GM12878 (cell line): Measurements from ENCODE around the gene TMEM214. TPM values are rescaled to one million over a fixed set of nuclear protein-coding genes. Genes with fewer than 3 reads are reported as not detected.

ENCODE experiments used
- ATAC-seq: fragments of 200-7000 bp; cut with Tn5 transposase; 3 replicates; pipeline ENCODE4 v1.9.1; 2020; ENCODE audit warnings: mild to moderate bottlenecking, moderate library complexity
- BruUV-seq: library from RNA; stranded (reverse); fragments of 400-500 nt; replicated peaks from 2 replicates; lab custom pipeline; 2021; lab: Mats Ljungman, UMichigan
- CTCF ChIA-PET: fragments of 300-600 bp; sonication (Branson Sonifier 250); formaldehyde crosslinking; extraction: SDS; loops from one replicate; lab custom pipeline; 2021; ENCODE audit warnings: inconsistent platforms; lab: Yijun Ruan, JAX
- POLR2A ChIA-PET: fragments of 350-600 bp; formaldehyde crosslinking; extraction: SDS; loops from one replicate; lab custom pipeline; 2021; ENCODE audit warnings: inconsistent platforms; lab: Charles Lee
- RAD21 ChIA-PET: fragments of 300-600 bp; sonication (Branson Sonifier 250); formaldehyde crosslinking; loops from one replicate; lab custom pipeline; 2023; ENCODE audit warnings: antibody characterized with exemption; ENCODE audit not compliant: unreplicated experiment; lab: Charles Lee
- SMC1A ChIA-PET: fragments of 300-600 bp; sonication (Branson Sonifier 250); formaldehyde crosslinking; loops from one replicate; lab custom pipeline; 2023; ENCODE audit not compliant: unreplicated experiment, uncharacterized antibody; lab: Charles Lee
- DNase-seq: peaks from one replicate; pipeline ENCODE4 v3.0.0-alpha.2; 2011; ENCODE audit warnings: low read depth, low spot score
- FAIRE-seq: peaks from 3 replicates; lab custom pipeline; 2011; peaks lifted over from hg19 to GRCh38; lab: Jason Lieb, UNC
- H2AFZ ChIP-seq: 2 replicates; pipeline ENCODE4 v1.6.0; 2011; ENCODE audit warnings: low read depth, low read length, control low read depth; ENCODE audit not compliant: control insufficient read depth
- H3K27ac ChIP-seq: 2 replicates; pipeline ENCODE4 v1.5.1; 2011; ENCODE audit warnings: control low read depth; ENCODE audit not compliant: control insufficient read depth, insufficient read depth
- H3K27me3 ChIP-seq, 2 experiments: replicated peaks in 1 of 2; 2 replicates each; pipeline versions ENCODE4 v1.6.0 to v1.6.1; 2011; ENCODE audit warnings: low read length in 1 of 2; ENCODE audit not compliant: control insufficient read depth in 2 of 2, insufficient read depth in 2 of 2
- H3K36me3 ChIP-seq, 2 experiments: 2 replicates each; pipeline ENCODE4 v1.5.1; 2011; ENCODE audit warnings: low read length in 1 of 2; ENCODE audit not compliant: control insufficient read depth in 2 of 2, insufficient read depth in 2 of 2
- H3K4me1 ChIP-seq: 2 replicates; pipeline ENCODE4 v1.6.1; 2011; ENCODE audit warnings: mild to moderate bottlenecking, low read length, moderate library complexity, mixed read lengths; ENCODE audit not compliant: control insufficient read depth, insufficient read depth
- H3K4me2 ChIP-seq: 2 replicates; pipeline ENCODE4 v1.6.0; 2011; ENCODE audit warnings: control low read depth; ENCODE audit not compliant: control insufficient read depth, insufficient read depth
- H3K4me3 ChIP-seq: fragments of 200-600 bp; sonication (generic); 2 replicates; pipeline ENCODE4 v1.5.1; 2016
- H3K79me2 ChIP-seq: 2 replicates; pipeline ENCODE4 v1.6.0; 2011; ENCODE audit warnings: low read length; ENCODE audit not compliant: control insufficient read depth, insufficient read depth
- H3K9ac ChIP-seq: 2 replicates; pipeline ENCODE4 v1.8.0; 2011; ENCODE audit warnings: low read length, control low read depth, mixed read lengths; ENCODE audit not compliant: control insufficient read depth, insufficient read depth
- H3K9me3 ChIP-seq: replicated peaks from 3 replicates; pipeline ENCODE4 v1.5.1; 2011; ENCODE audit warnings: mild to moderate bottlenecking, low read length; ENCODE audit not compliant: control insufficient read depth, insufficient read depth
- H4K20me1 ChIP-seq: 2 replicates; pipeline ENCODE4 v1.6.0; 2011; ENCODE audit not compliant: control insufficient read depth, insufficient read depth
- EED ChIP-seq: sonication (generic); IDR thresholded peaks from 2 replicates; pipeline ENCODE4 v1.6.1; 2016; ENCODE audit warnings: antibody characterized with exemption, low read depth
- MYC ChIP-seq: IDR thresholded peaks from 2 replicates; pipeline ENCODE4 v1.6.1; 2011; ENCODE audit warnings: mild to moderate bottlenecking, low read length, moderate library complexity, inconsistent platforms; ENCODE audit not compliant: insufficient read depth, insufficient replicate concordance, insufficient read length, severe bottlenecking
- WGBS: methylation state at CpG from one replicate; pipeline ENCODE4 v1.1.6; 2016; ENCODE audit warnings: low lambda C conversion rate; ENCODE audit not compliant: insufficient replicate concordance, insufficient coverage; ENCODE audit errors: missing lambda C conversion rate; 5-methylcytosine and 5-hydroxymethylcytosine counted together
- in situ Hi-C: fragments of 300-500 bp; cut with MboI; formaldehyde crosslinking; loops from 9 replicates; pipeline ENCODE4 v1.14.3; 2018; ENCODE audit warnings: mixed read lengths
- intact Hi-C: fragments of 100-400 bp; cut with micrococcal nuclease; formaldehyde crosslinking; loops from one replicate; pipeline ENCODE4 v1.14.2; 2022; ENCODE audit not compliant: unreplicated experiment
- polyA plus RNA-seq, 11 experiments: library from polyadenylated mRNA; depleted of rRNA in 4 of 11; unstranded in 6 of 11; stranded (reverse) in 5 of 11; fragments of >200 nt; fragmentation: Nextera tagmentation in 4 of 11; fragmentation: Illumina TruSeq in 1 of 11; extraction: Ambion mirVana in 4 of 11; extraction: Trizol in 1 of 11; gene quantifications; 1 replicate in 1 of 11; 2 replicates in 10 of 11; pipeline versions ENCODE4 v1.2.1 to v1.2.3, GENCODE V29; 2011 to 2016; ENCODE audit warnings: inconsistent platforms in 2 of 11, missing spikeins in 2 of 11, low read depth in 1 of 11
- total RNA-seq, 4 experiments: library from RNA; depleted of rRNA in 3 of 4; stranded (reverse); fragments of >200 nt in 3 of 4; fragmentation: Illumina TruSeq in 1 of 4; extraction: Trizol in 1 of 4; gene quantifications; 2 replicates each; pipeline versions ENCODE4 v1.2.1 to v1.2.3, GENCODE V29; 2013 to 2021
- TF ChIP-seq, protein P1 (sequence below): IDR thresholded peaks from 2 replicates; pipeline ENCODE4 v1.6.1; 2011; ENCODE audit warnings: borderline replicate concordance, low read depth, mild to moderate bottlenecking, moderate library complexity, low read length; ENCODE audit not compliant: insufficient read depth, poor library complexity, severe bottlenecking

TMEM214 gene
- total and polyA plus RNA-seq, 10 of the 15 experiments (the other 5 are each of a cell fraction or from before 2014, with no cell fraction given) = 10.4 to 79.2 (median 45.0) TPM

DNA sequence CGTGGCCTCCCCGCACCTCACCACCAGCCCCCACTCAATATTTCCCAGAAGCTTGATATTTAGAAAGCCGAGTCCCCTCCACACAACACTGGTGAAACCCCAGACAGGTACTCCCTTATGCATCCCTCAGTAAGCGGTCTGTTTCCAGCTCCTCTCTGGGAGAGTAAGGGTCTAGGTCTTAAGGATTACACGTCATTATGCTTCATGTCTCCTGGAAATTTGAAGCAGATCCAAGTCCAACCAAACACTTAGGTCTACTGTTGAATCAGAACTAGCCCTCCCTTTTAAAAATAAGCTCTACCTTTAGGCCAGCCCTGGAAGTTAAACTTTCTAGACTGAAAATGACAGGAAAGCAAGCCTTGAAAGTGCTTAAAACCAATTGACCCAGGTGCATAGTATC is 40.2 kb downstream of the TMEM214 start (continued):
- TF ChIP-seq, protein P1, sequence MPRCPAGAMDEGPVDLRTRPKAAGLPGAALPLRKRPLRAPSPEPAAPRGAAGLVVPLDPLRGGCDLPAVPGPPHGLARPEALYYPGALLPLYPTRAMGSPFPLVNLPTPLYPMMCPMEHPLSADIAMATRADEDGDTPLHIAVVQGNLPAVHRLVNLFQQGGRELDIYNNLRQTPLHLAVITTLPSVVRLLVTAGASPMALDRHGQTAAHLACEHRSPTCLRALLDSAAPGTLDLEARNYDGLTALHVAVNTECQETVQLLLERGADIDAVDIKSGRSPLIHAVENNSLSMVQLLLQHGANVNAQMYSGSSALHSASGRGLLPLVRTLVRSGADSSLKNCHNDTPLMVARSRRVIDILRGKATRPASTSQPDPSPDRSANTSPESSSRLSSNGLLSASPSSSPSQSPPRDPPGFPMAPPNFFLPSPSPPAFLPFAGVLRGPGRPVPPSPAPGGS = no peak

DNA sequence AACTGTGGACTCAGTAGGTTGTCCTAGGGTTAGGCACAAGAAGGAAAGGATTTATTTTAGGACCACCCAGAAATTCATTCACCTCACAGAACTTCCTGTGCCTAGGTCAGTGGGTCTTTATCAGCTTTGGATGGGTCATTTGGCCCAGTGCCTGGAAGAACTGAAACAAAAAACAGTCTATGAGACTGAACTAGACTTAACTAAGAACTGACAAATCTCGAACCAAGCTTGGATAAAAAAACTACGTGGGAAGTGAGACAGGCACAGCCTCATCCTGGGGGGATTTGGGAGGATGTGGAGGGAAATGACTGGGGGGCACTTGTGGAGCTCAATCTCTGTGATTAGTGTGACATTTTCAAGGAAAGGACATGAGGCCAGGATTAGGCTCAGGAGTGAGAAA is 41.0 kb downstream of the TMEM214 start:
- H3K9ac ChIP-seq = peak overlapping the region; percentile 26; the same call in 1 of the 2 replicates
- 59% methylated on average over 2 of the region's 2 CpGs for WGBS
- intact Hi-C loops = no loop called here
- no peaks in the 10 kb centered on the region for H4K20me1 ChIP-seq
- in situ Hi-C loops = no loop called here
- peaks cover 0 to 5% of the 10 kb centered on the region in 2 experiments; a peak in 2 of 4 replicates for H3K36me3 ChIP-seq
- FAIRE-seq = no peak
- ChIA-PET CTCF (interaction anchor here (1.5 to 4.0 kb wide), 5 partner anchors 8 to 229 kb away, joined by 4 to 36 read pairs (median 12); partner anchors contain the start of genes AGBL5 and KHK), RAD21 (interaction anchor here (1.4 to 2.8 kb wide), 3 partner anchors 8 to 23 kb away, joined by 3 to 22 read pairs (median 8); partner anchors contain the start of genes AGBL5 and KHK), POLR2A (interaction anchor here (0.9 to 12.2 kb wide), 6 partner anchors 9 to 43 kb away, joined by 3 to 139 read pairs (median 12); partner anchors contain the start of genes AGBL5 and TMEM214), SMC1A (interaction anchor here (0.8 to 5.4 kb wide), 6 partner anchors 11 to 40 kb away, joined by 3 to 33 read pairs (median 4); partner anchors contain the start of genes AGBL5 and TMEM214)
- no peak for ATAC-seq
- H3K4me3 ChIP-seq = no peak overlapping the region
- BruUV-seq = no TSS peak
- H2AFZ ChIP-seq = peak overlapping the region; percentile 48
- DNase-seq = no peak
- H3K79me2 ChIP-seq = peaks cover 27% of the 10 kb centered on the region
- H3K27ac ChIP-seq = peak overlapping the region; percentile 83
- TF ChIP-seq MYC (no peak), EED (peak; percentile 57; the same call in 1 of the 2 replicates)
- H3K4me1 ChIP-seq = peaks cover 42% of the 10 kb centered on the region
- H3K4me2 ChIP-seq = peak overlapping the region; percentile 49
- no peaks in the 10 kb centered on the region for H3K27me3 ChIP-seq
- H3K9me3 ChIP-seq = no peaks in the 10 kb centered on the region
